SK-N-SH (cell line): ENCODE results near the gene IQGAP2.

Experiments
- CTCF ChIP-seq: fragments of 200-600 bp; sonication (generic); IDR thresholded peaks from 2 replicates; pipeline ENCODE4 v1.6.1; 2017; ENCODE audit warnings: antibody characterized with exemption, mild to moderate bottlenecking, moderate library complexity
- ELF1 ChIP-seq: IDR thresholded peaks from 2 replicates; pipeline ENCODE4 v1.4.0; 2012
- GABPA ChIP-seq: IDR thresholded peaks from 2 replicates; pipeline ENCODE4 v1.4.0; 2012; ENCODE audit warnings: low read depth, mild to moderate bottlenecking
- JUND ChIP-seq: IDR thresholded peaks from 2 replicates; pipeline ENCODE4 v1.4.0; 2012
- NFIC ChIP-seq: IDR thresholded peaks from 2 replicates; pipeline ENCODE4 v1.4.0; 2012; ENCODE audit warnings: borderline replicate concordance
- POLR2AphosphoS5 ChIP-seq: IDR thresholded peaks from 2 replicates; pipeline ENCODE4 v1.6.1; 2012; ENCODE audit warnings: low read depth, low read length
- SIN3A ChIP-seq: IDR thresholded peaks from 2 replicates; pipeline ENCODE4 v1.6.1; 2012; ENCODE audit warnings: low read depth, mild to moderate bottlenecking, low read length, moderate library complexity, borderline replicate concordance
- TEAD4 ChIP-seq: IDR thresholded peaks from 2 replicates; pipeline ENCODE4 v1.4.0; 2012; ENCODE audit warnings: mild to moderate bottlenecking, borderline replicate concordance; ENCODE audit not compliant: insufficient read depth
- YY1 ChIP-seq: IDR thresholded peaks from 2 replicates; pipeline ENCODE4 v1.4.0; 2012; ENCODE audit warnings: low read depth, mild to moderate bottlenecking

DNA sequence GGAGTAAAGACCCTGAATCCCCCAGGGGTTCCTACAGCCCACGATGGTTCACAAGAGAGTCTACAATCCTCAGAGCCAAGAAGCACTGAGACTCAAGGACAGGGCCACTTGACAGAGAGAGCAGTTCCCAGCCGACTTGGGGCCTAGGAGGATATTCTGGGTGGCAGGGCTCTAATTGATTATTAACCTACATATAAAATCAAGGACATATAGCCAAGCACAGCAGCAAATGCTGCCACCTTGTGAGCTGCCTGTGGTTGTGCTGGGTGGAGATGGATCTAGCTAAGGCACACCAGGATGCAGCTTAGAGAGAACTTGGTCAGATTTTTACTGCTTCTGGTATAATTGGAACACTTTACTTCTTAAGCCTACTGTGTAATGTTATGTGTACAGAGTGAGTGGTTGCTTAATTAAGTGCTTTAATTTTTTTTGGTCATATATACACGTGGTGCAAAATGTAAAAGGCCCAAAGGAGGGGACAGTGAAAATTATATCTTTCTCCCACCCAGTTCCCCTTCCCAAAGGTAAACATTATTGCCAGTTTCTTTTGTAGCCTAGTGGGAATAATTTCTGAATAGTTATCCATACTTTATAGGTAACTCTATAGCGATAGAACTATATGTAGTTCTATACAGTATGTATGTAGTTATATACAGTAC, 141.3 kb downstream of the IQGAP2 start:
- TF ChIP-seq JUND = no peak
- TF ChIP-seq NFIC = no peak
- peak; percentile 82 for TF ChIP-seq CTCF
- no peak for TF ChIP-seq TEAD4
- TF ChIP-seq POLR2AphosphoS5 = no peak
- TF ChIP-seq ELF1 = no peak
- no peak for TF ChIP-seq GABPA
- TF ChIP-seq SIN3A = no peak
- no peak for TF ChIP-seq YY1
